Renal cortical epithelial cell (primary cell): ENCODE data around the gene NF1. TPM values are rescaled to one million over a fixed set of nuclear protein-coding genes. Genes with fewer than 3 reads are reported as not detected.
A peak's percentile ranks its signal among the peaks of the same experiment; 100 is the strongest.
"Not testable (repeated sequence)": the region's sequence is repeated elsewhere in the genome, so short reads cannot be mapped to it uniquely, and the experiment has no call there.

Source experiments
- DNase-seq: peaks from one replicate; pipeline ENCODE4 v3.0.0-alpha.2; 2011; ENCODE audit warnings: low read depth
- total RNA-seq: library from RNA; depleted of rRNA; stranded (reverse); fragments of >200 nt; gene quantifications from 2 replicates; pipeline ENCODE4 v1.2.3, GENCODE V29; 2014

The NF1 gene
- total RNA-seq, 1 donor from 2014 or later, result 121 TPM

GRCh38 chr17:31078290-31078689 lies 16.5 kb upstream of the NF1 start:
- no peak for DNase-seq

GRCh38 chr17:31079731-31080130 lies 15.0 kb upstream of the NF1 start:
- DNase-seq, result no peak

DNA sequence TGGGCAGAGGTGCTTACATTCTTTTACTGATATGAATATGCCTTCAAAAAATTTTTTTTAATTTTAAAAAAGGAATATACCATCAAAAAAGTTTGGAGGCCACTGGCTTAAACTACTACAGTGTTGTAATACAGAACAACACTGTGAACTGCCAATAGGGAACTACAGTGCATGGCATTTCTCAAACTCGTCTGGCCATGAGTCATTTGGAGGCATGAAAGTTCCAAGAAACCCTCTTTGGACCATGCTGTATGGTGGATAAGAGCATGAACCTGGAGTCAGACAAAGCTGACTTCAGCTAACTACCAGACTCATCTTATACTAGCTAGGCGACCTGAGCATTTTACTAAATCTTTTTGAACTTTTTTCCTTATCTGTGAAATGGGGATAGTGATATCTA lies 9.2 kb upstream of the NF1 start:
- peak; percentile 60 for DNase-seq

DNA sequence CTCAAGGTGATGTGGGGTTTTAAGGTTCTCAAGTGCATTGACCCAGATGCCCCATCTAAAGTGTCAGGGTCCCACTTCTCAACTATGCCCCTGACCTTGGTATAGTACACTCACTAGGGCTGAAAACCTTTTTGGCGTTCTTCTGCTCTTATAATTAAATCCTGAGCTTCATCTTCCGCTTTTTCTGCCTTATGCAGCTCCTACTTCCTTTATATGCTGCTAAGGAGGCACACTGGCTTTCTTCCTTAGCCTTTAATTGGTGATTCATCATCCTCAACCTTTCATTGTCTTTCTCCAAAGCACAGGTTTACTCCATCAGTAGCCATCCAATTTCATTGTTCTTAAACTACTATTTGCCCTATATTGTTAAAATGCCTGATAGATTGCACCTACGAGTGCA lies 5.3 kb upstream of the NF1 start:
- no peak for DNase-seq

DNA sequence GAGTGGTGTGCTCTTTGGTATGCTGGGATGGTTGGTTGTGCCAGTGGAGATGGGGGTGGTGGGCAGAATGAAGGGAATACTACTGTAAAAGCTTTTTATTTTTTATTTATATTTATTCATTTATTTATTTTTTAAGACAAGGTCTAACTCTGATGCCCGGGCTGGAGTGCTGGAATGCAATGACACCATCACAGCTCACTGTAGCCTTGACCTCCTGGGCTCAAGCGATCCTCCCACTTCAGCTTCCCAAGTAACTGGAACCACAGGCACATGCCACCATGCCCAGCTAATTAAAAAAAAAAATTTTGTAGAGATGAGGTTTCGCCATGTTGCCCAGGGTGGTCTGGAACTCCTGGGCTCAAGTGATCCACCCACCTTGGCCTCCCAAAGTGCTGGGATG lies 4.1 kb upstream of the NF1 start:
- not testable (repeated sequence) for DNase-seq

- no peak for DNase-seq
Observed at GRCh38 chr17:31092475-31093064, 2.2 kb upstream of the NF1 start.

GRCh38 chr17:31093866-31094599 lies 744 bp upstream of the NF1 start:
- no peak for DNase-seq

DNA sequence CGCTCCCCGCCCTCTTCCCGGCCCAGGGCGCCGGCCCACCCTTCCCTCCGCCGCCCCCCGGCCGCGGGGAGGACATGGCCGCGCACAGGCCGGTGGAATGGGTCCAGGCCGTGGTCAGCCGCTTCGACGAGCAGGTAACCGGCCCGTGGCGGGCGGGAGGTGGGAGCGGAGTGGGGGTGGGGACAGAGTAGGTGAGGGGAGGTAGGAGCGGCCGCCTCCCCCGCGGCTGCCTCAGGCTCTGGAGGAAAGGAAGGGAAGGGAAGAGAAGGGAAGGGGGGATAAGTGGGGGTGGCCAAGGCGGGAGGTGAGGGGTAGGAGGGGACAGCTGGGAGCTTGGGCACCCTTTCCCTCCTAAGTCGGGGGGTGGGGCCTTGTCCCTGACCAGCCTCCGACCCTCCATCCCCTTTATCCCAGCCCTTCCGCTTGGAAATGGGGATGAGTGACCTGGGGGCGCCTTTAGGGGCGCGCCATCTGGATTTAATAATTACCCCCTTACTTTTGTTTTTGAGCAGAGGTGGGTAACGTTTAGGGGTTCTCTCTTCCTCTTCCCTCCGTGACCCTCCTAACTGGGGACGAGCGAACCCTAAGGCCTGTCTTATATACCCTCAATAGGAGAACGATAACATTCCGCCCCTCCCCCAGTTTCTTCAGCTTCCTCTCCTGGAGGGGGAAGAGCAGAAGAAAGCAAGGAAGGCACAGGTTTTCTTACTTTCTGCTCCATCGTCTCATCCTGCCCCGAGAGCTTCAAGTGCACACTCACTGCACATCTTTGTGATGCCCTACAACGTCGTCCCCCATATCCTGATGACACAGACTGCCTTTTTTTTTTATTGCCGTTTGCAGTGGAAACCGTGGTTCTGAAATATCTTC lies 694 bp downstream of the NF1 start:
- DNase-seq, result peak; percentile 30

DNA sequence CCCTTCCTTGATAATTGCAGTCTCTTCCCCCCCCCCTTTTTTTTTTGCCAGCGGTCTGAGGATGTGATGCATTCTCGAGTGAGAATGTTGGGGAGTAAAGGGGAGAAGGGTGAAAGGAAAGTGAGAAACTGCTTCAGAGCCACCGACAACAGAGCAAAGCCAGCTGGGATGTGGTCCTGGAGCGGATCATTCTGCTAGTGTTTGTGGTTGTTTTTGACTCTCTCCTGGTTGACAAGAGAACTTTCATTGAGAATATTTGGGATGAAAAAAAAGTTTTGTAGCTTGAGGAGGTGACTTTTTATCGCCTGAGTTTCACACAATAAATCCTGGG lies 1.3 kb downstream of the NF1 start:
- DNase-seq, result no peak

DNA sequence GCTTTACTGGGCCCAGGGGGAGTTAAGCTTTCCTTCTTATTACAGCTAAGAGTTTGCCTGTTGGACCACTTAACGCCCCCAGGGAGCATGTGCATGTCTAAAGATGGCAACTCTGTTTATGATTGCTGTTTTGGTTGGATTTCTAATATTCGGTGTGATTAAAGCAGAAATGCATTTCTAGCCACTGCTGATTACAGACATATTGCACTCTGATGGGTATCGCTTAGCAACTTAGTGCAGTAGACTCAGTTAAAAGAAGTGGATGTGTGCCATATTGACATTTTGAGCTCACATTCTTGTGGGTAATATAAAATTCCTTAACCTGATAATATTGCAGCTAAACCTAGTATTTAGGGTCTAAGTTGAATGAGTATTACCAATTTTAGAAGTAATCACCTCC lies 4.2 kb downstream of the NF1 start:
- no peak for DNase-seq

DNA sequence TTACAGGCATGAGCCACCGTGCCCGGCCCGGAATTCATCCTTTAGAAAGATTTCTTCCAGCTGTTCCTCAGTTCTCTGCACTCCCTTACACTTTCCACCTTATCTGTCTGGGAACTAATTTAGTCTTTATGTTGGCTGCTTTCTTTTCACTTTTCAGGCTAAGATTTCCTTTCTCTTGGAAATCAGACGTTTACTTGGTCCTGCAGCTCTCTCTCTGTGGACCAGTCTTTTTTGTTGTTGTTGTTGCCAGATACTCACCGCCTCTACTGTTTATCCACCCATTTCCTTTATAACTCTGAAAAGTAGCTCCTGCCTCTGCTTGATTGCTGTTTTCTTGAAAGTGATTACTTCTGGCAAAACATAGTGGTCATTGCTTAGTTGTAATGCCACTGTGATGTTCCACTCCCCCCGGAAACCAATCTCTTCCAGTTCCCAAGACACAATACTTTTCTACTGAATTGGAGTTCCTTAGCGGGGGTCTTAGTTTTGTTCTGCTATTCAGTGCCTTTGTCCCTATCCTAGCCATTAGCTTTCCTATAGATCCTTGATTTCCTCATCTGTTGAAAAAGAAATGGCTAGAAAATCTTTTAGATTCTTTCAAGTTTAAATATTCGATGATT lies 6.2 kb downstream of the NF1 start:
- no peak for DNase-seq

- no peak for DNase-seq
Observed at GRCh38 chr17:31101943-31102342, 7.2 kb downstream of the NF1 start.

DNA sequence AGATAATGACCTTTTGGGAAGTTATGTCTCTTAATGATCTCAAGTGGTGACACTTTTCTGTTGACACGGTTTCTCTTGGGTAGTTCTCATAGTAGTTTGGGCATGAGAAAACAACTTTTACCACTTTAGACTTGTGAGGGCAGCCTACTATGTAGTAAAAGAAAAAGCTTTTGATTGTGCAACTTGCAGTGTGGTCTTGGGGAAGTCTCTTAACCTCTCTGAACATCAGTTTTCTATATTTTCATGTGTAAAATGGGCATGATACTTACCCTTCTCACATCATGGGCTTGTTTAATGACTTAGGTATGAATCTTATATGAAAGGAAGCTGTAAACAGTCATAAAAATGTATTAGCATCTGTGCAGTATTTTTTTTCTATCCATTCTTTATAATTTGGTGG lies 11.2 kb downstream of the NF1 start:
- no peak for DNase-seq

GRCh38 chr17:31111183-31111582 lies 16.4 kb downstream of the NF1 start:
- no peak for DNase-seq

GRCh38 chr17:31112001-31112661 lies 17.4 kb downstream of the NF1 start:
- DNase-seq, result peak; percentile 68

DNA sequence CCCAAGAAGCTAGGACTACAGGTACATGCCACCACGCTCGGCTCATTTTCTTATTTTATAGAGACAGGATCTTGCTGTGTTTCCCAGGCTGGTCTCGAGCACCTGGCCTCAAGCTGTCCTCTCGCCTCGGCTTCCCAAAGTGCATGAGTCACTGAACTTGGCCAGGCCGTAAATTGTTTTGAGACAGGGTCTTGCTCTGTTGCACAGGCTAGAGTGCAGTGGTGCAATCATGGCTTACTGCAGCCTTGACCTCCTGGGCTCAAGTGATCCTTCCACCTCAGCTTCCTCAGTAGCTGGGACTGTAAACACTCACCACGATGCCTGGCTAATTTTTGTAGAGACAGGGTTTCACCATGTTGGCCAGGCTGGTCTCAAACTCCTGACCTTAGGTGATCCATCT lies 18.6 kb downstream of the NF1 start:
- peak; percentile 95 for DNase-seq

GRCh38 chr17:31113939-31114338 lies 19.2 kb downstream of the NF1 start:
- DNase-seq, result no peak

- peak; percentile 32 for DNase-seq
Observed at GRCh38 chr17:31114956-31115555, 20.3 kb downstream of the NF1 start.

- DNase-seq, result no peak
Observed at GRCh38 chr17:31116167-31116566, 21.4 kb downstream of the NF1 start.

DNA sequence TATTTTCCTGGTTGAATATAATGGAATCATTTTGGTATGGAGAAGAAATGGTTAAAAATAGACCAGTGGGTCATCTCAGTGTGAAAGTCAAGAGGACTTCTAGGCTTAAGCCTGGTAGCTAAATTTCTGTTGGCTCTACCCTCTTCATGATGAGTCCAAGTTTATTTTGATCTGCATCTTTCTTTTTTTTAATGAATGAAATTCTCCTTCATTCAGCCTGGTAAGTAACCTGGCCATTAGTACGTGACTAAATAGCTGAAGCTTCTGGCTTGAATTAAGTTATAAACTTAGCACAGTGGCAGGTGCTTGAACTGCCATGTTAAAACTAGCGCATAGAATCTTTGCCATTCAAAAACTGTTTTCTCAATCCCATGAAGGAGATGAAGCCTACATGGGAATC lies 28.0 kb downstream of the NF1 start:
- no peak for DNase-seq

DNA sequence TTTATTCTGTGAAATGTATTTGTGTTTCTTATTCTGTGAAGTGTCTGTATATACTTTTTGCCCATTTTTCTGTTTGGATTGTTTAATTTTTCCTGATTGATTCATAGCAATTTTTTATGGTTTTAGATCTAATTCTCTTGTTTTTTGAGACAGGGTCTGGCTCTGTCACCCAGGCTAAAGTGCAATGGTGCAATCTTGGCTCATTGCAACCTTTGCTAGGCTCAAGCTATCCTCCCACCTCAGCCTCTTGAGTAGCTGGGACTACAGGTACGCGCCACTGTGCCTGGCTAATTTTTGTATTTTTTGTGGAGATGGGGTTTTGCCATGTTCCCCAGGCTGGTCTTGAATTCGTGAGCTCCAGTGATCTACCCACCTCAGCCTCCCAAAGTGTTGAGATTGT lies 31.5 kb downstream of the NF1 start:
- no peak for DNase-seq

DNA sequence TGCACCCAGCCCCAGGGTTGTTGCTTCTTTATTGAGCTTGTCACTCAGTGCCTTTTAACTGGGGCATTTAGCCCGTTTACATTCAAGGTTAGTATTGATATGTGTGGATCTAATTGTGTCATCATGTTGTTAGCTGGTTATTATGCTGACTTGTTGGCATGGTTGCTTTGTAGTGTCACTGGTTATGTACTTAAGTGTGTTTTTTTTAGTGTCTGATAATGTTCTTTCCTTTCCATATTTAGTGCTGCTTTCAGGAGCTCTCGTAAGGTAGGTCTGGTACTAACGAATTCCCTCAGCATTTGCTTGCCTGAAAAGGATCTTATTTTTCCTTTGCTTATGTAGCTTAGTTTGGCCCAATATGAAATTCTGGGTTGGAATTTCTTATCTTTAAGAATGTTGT lies 33.5 kb downstream of the NF1 start:
- DNase-seq, result no peak
